ENCODE data around the gene PEX14.

- TF ChIP-seq CTCF (IDR thresholded peaks at IDR 0.05 in 2 of 3, conservative IDR thresholded peaks at IDR 0.05 in 1 of 3; ENCODE audit: borderline replicate concordance in 1 of 3, insufficient read depth in 1 of 3, low read depth in 2 of 3, low read length in 2 of 3) (no peak), POLR2AphosphoS5 (IDR thresholded peaks at IDR 0.05; ENCODE audit: low read depth, low read length) (no peak), EZH2 (IDR thresholded peaks at IDR 0.05) (no peak), POLR2A (IDR thresholded peaks at IDR 0.05; ENCODE audit: borderline replicate concordance, extremely low read depth, insufficient read depth, insufficient read length) (no peak), ATF3 (IDR thresholded peaks at IDR 0.05) (no peak), RAD21 (IDR thresholded peaks at IDR 0.05; ENCODE audit: low read depth) (no peak), REST (IDR thresholded peaks at IDR 0.05; ENCODE audit: low read depth) (no peak), EZH2phosphoT487 (IDR thresholded peaks at IDR 0.05; ENCODE audit: borderline replicate concordance) (no peak), SP1 (IDR thresholded peaks at IDR 0.05; ENCODE audit: low read depth) (no peak), ZFX (IDR thresholded peaks at IDR 0.05) (no peak)
Observed at GRCh38 chr1:10678852-10679251, 204.1 kb downstream of the PEX14 start.
